Activated T-cell treated with anti-CD3 and anti-CD28 coated beads, Interleukin-2, amount 50 U/mL, for 24 hours (primary cell): ENCODE measurements around the gene TPCN1.
"Not testable (repeated sequence)": the region's sequence is repeated elsewhere in the genome, so short reads cannot be mapped to it uniquely, and the experiment has no call there.

ENCODE experiments used
- DNase-seq: peaks from one replicate; pipeline ENCODE4 v3.0.0-alpha.2; 2020
- H3K27ac Mint-ChIP-seq: 2 replicates; pipeline ENCODE4 v1.8.0; 2020; ENCODE audit warnings: mild to moderate bottlenecking, mixed read lengths
- H3K27me3 Mint-ChIP-seq: 2 replicates; pipeline ENCODE4 v1.8.0; 2020; ENCODE audit warnings: mixed read lengths
- H3K36me3 Mint-ChIP-seq: 2 replicates; pipeline ENCODE4 v1.8.0; 2020; ENCODE audit warnings: low read depth, mixed read lengths
- H3K4me1 Mint-ChIP-seq: 2 replicates; pipeline ENCODE4 v1.8.0; 2020; ENCODE audit warnings: low read depth, mixed read lengths
- H3K4me3 Mint-ChIP-seq: 2 replicates; pipeline ENCODE4 v1.8.0; 2020; ENCODE audit warnings: mild to moderate bottlenecking, moderate library complexity, mixed read lengths
- H3K9me3 Mint-ChIP-seq: 2 replicates; pipeline ENCODE4 v1.8.0; 2020; ENCODE audit warnings: mixed read lengths

The TPCN1 gene

DNA sequence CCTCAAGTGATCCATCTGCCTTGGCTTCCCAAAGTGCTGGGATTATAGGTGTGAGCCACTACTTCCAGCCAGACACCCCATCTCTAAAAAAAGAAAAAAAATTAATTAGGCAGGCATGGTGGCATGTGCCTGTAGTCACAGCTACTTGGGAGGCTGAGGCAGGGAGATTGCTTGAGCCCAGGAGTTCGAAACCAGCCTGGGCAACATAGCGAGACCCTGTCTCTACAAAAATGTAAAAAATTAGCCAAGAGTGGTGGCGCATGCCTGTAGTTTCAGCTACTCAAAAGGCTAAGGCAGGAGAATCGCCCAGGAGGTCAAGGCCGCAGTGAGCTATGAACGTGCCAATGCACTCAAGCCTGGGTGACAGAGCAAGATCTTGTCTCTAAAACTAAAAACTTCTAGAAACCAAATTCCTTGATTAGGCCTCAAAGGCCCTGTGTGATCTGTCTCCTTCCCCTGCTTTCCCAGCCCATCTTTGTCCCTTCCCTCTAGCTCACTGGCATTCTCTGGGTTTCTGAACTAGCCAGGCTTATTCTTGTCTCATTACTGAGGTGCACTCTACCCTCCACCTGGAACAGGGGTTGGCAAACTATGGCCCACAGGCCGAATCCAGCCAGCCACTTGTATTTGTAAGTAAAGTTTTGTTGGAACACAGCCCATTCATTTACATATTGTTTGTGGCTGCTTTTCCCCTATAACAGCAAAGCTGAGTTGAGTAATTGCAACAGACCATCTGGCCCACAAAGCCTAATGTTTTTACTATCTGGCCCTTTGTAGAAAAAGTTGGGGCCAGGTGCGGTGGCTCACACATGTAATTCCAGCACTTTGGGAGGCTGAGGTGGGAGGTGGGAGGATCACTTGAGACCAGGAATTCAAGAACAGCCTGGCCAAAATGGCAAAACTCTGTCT, 17.2 kb upstream of the TPCN1 start:
- Mint-ChIP-seq H3K4me3 (no peak overlapping the region), H3K27me3 (no peaks in the 10 kb centered on the region), H3K36me3 (no peaks in the 10 kb centered on the region), H3K27ac (peak overlapping the region; percentile 1), H3K4me1 (peaks cover 30% of the 10 kb centered on the region), H3K9me3 (no peaks in the 10 kb centered on the region)
- no peak for DNase-seq

DNA sequence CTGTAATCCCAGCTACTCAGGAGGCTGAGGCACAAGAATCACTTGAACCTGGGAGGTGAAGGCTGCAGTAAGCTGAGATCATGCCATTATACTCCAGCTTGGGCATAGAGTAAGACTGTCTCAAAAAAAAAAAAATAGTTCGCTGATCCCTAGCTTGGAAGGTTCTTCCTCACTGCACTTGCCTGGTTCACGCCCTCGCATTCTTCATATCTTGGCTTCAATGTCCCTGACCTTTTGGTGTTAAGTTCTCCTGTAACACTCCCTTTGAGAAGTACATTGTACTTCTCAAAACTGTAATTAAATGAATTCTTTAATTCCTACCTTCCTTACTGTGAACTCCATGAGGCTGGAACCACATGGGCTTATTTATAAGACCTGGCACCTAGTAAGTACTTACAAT, 16.5 kb upstream of the TPCN1 start:
- H3K9me3 Mint-ChIP-seq = no peaks in the 10 kb centered on the region
- H3K4me1 Mint-ChIP-seq = peaks cover 37% of the 10 kb centered on the region
- no peak for DNase-seq
- H3K4me3 Mint-ChIP-seq = no peak overlapping the region
- no peaks in the 10 kb centered on the region for H3K36me3 Mint-ChIP-seq
- H3K27ac Mint-ChIP-seq = no peak overlapping the region
- no peaks in the 10 kb centered on the region for H3K27me3 Mint-ChIP-seq

DNA sequence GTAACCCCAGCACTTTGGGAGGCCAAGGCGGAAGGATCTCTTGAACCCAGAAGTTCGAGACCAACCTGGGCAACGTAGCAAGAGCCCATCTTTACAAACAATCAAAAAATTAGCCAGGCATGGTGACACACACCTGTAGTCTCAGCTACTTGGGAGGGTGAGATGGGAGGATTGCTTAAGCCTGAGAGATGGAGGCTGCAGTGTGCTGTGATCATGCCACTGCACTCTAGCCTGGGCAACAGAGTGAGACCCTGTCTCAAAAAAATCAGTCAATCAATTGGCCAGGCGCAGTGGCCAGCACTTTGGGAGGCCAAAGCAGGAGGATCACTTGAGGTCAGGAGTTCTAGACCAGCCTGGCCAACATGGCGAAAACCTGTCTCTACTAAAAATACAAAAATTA, 14.5 kb upstream of the TPCN1 start:
- not testable (repeated sequence) for H3K9me3 Mint-ChIP-seq, DNase-seq, H3K4me3 Mint-ChIP-seq, H3K27ac Mint-ChIP-seq, H3K27me3 Mint-ChIP-seq, H3K36me3 Mint-ChIP-seq
- H3K4me1 Mint-ChIP-seq = peaks cover 54% of the 10 kb centered on the region

DNA sequence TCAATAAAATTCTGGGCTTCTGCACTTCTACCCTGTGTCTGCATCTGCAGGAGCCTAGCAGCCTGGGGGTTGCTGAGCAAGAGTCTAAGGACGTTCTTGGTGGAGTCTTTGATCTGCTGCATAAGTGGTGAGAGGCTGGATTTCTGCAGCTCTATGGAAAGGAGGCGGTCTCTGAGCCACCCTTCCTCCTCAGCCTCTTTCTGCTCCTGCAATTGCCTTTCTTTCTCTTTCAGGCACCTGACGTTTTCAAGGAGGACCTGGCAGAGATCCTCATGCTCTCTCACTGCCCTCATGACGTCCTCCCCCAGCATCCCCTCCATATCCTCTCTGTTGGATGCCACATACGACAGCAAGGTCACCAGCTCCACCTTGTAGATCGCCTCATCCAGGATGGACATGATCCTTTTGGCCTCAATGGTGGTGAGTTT, 13.6 kb upstream of the TPCN1 start:
- DNase-seq = no peak
- Mint-ChIP-seq H3K36me3 (no peaks in the 10 kb centered on the region), H3K27ac (peak overlapping the region; percentile 94), H3K4me3 (no peak overlapping the region), H3K9me3 (no peaks in the 10 kb centered on the region), H3K4me1 (peaks cover 54% of the 10 kb centered on the region), H3K27me3 (no peaks in the 10 kb centered on the region)

DNA sequence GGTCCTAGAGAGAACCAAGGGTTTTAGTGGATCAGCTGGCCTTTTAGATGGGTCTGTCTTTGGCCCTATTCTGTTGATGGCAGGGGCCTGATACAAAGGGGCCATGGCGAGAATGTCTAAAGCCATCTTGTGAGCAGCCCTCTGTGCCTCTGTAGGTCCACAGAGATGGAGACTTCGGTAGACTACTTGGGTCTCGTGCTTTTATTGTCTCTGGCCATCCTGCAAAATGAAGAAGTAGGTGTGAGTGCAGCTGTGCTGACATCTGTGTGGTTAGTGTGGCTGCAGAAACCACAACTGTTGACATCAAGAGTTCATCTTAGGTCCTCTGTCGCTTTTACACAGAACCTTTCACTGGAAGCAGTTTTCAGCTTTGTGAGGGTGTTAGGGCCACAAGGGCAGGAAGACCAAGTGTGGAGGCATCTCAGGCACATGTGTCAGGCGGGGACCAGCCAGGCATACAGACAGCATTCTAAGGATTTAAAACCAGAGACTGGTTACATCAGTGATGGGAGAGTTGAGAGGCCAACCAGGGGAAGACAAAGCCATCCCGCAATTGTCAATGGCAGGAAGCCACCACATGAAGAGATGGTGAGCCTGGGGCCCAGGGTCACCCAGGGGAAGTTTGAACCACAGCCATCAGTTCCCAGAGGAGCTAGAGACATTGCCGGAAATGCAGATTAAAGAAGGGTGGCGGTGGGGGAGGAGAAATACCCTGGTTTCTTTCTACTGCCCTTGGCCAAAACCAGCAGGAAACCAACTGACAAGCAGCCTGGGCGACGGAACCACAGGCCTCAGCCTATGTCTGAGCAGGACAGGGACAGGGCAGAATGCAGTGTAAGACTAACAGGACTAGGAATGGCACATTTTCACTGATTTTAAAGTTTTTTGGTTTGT, 13.0 kb upstream of the TPCN1 start:
- peak; percentile 62 for DNase-seq
- no peaks in the 10 kb centered on the region for H3K36me3 Mint-ChIP-seq
- H3K27me3 Mint-ChIP-seq = no peaks in the 10 kb centered on the region
- peaks cover 54% of the 10 kb centered on the region for H3K4me1 Mint-ChIP-seq
- H3K9me3 Mint-ChIP-seq = no peaks in the 10 kb centered on the region
- H3K4me3 Mint-ChIP-seq = peak overlapping the region; percentile 71
- peak overlapping the region; percentile 94 for H3K27ac Mint-ChIP-seq

DNA sequence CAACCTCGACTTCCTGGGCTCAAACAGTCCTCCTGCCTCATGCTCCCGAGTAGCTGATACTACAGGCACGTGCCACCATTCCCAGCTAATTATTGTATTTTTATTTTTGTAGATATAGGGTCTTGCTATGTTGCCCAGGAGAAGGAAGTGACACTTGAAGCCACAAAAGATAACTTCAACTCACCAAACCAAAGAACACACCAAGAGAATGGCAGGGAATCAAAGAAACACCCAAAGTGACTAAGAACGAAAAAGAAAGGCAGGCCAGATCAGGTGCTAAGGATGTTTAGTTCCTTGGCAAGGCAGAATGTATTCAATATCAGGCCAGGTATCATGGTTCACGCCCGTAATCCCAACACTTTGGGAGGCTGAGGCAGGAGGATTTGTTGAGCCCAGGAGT, 10.1 kb upstream of the TPCN1 start:
- H3K27ac Mint-ChIP-seq = peak overlapping the region; percentile 13
- no peak overlapping the region for H3K4me3 Mint-ChIP-seq
- peaks cover 65% of the 10 kb centered on the region for H3K4me1 Mint-ChIP-seq
- DNase-seq = no peak
- H3K27me3 Mint-ChIP-seq = no peaks in the 10 kb centered on the region
- H3K9me3 Mint-ChIP-seq = no peaks in the 10 kb centered on the region
- H3K36me3 Mint-ChIP-seq = no peaks in the 10 kb centered on the region

DNA sequence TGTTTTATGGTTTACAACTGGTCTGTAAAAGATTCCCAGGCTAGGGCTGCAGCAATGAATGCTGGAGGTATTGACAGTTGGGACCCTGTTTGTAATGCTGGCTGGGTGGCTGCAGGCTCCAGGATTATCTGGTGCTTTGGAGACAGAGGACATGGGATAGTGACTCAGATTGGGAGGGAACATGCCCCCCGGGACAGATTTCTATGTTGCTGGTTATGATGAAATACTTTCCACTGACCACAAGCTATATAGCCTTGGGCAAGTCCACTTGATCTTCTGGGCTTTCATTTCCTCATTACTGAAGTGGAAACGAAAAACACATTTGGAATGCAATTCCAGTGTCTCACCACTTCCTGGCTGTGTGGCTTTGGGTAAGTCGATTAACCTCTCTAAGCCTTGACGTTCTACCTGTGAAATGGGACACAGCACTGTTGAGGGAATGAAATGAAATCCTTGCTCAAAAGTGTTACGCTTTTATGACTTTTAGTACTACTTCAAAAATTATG, 6.3 kb upstream of the TPCN1 start:
- no peaks in the 10 kb centered on the region for H3K36me3 Mint-ChIP-seq
- H3K9me3 Mint-ChIP-seq = no peaks in the 10 kb centered on the region
- H3K4me1 Mint-ChIP-seq = peaks cover 42% of the 10 kb centered on the region
- H3K4me3 Mint-ChIP-seq = no peak overlapping the region
- H3K27me3 Mint-ChIP-seq = no peaks in the 10 kb centered on the region
- H3K27ac Mint-ChIP-seq = peak overlapping the region; percentile 48
- no peak for DNase-seq

DNA sequence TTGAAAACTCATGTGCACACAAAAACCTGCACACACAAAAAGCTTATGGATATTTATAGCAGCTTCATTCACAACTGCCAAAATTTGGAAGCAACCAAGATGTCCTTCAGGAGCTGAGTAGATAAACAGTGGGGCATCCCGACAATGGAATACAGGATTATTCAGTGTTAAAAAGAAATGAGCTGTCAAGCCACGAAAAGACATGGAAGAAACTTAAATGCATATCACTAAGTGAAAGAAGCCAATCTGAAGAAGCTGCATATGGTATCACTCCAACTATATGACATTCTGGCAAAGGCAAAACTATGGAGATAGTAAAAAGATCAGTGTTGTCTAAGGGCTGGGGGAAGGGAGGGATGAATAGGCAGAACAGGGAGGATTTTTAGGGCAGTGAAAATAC, 5.2 kb upstream of the TPCN1 start:
- no peak overlapping the region for H3K27ac Mint-ChIP-seq
- DNase-seq = no peak
- H3K9me3 Mint-ChIP-seq = no peaks in the 10 kb centered on the region
- H3K4me3 Mint-ChIP-seq = no peak overlapping the region
- H3K27me3 Mint-ChIP-seq = no peaks in the 10 kb centered on the region
- peaks cover 1% of the 10 kb centered on the region for H3K36me3 Mint-ChIP-seq
- peaks cover 40% of the 10 kb centered on the region for H3K4me1 Mint-ChIP-seq

DNA sequence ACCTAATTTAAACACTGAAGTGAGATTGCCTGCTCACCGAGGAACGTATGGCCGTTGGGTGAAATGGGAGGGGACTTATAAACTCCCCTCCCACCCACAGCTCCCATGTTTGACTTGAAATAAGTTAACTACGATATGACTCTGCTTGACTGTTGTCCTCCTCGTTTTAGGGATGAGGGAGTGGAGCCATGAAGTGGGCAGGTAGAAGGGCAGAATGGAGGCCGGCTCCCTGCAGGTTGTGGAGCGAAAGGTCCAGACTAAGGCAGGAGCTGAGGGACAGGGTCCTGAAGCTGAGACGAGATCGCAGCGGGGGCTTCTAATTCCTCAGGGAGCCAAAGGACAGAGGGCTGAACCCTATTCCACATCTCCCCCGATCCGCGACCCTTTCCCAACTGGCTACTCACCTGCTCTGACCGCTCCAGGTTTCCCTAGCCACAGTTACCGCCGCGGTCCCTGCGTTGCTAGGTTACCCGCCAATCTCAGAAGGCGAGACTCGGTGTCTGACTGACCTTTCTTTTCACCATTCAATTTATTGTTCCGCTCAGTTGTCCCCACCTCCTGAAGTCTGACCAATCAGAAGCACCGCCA, 577 bp upstream of the TPCN1 start:
- H3K4me1 Mint-ChIP-seq = peaks cover 43% of the 10 kb centered on the region
- H3K4me3 Mint-ChIP-seq = peak overlapping the region; percentile 88
- peak overlapping the region; percentile 94 for H3K27ac Mint-ChIP-seq
- no peaks in the 10 kb centered on the region for H3K9me3 Mint-ChIP-seq
- H3K27me3 Mint-ChIP-seq = no peaks in the 10 kb centered on the region
- peaks cover 6% of the 10 kb centered on the region for H3K36me3 Mint-ChIP-seq
- no peak for DNase-seq

DNA sequence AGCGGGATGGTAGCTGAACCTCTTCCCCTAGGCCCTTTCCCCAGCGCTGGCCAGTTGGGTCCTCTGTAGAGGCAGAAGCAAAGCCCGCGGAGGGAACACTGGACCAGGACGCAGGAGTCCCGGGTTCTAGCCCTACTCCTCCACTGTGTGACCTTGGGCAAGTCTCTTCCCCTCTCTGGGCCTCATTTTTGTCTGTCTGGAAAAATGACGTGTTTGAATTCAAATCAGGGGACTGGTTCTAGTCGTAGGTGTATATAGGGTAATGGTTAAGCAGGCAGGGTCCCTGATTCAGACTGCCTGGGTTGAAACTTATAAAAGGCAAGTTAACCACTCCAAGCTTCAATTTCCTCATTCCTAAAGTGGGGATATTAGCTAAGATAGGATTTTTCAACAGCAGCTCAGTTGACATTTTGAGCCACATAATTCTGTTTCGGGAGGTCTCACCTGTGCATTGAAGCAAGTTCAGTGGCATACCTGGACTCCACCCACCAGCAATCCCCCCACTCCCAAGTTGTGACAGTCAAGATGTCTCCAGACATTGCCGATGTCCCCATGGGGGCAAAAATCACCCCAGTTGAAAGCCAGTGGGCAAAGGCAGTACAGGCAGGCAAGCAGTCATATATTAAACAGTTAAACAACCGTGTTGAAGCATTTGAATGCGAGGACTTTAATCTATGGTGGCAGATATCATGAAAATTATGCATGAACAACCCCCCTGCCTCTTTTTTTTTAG, 899 bp downstream of the TPCN1 start:
- H3K27me3 Mint-ChIP-seq = no peaks in the 10 kb centered on the region
- H3K27ac Mint-ChIP-seq = peak overlapping the region; percentile 94
- no peaks in the 10 kb centered on the region for H3K9me3 Mint-ChIP-seq
- H3K4me3 Mint-ChIP-seq = peak overlapping the region; percentile 88
- DNase-seq = peak; percentile 66
- peaks cover 11% of the 10 kb centered on the region for H3K36me3 Mint-ChIP-seq
- H3K4me1 Mint-ChIP-seq = peaks cover 36% of the 10 kb centered on the region

DNA sequence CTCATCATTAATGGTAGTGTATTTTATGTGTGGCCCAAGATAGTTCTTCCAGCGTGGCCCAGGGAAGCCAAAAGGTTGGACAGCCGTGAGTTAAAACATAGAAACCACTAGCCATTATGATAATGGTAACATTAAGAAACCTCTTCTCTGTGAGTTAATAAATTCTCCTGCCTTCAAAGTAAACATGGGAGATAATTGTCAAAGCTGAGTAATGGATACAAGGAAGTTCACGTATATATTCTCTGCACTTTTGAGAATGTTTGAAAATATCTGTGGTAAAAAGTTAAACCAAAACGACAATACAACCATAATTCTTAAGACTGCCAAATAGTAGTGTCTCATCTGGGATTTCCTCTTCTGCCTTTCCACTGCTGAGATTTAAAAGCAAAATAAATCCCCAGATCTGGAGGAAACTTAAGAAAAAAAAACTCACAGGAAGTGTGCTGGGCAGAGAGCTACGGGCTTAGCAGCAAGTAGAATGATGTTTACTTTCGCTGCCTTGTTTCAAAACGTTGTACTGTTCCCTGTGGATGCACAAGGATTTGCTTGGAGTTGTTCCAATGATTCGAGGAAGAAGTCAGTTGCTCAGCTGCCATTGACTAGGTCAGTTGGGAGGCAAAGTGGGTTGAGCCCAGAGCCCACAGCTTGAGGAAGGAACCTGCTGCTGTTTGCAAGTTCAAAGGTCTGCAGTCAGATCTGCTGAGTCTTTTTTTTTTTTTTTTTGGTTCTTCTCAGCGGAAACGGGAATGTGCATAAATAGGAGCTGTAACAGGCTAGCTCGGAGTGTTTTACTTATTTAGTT, 1.7 kb downstream of the TPCN1 start:
- H3K27me3 Mint-ChIP-seq = no peaks in the 10 kb centered on the region
- no peak for DNase-seq
- H3K4me1 Mint-ChIP-seq = peaks cover 29% of the 10 kb centered on the region

DNA sequence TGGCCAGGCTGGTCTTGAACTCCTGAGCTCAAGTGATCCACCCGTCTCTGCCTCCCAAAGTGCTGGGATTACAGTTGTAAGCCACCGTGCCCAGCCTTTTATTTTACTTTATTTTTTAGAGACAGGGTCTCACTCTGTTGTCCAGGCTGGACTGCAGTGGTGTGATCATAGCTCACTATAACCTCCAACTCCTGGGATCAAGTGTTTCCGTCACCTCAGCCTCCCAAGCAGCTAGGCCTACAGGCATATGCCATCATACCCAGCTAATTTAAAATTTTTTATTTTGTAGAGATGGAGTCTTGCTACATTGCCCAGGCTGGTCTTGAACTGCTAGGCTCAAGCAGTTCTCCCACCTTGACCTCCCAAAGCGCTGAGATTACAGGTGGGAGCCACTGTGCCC, 3.7 kb downstream of the TPCN1 start:
- Mint-ChIP-seq H3K9me3 (no peaks in the 10 kb centered on the region), H3K27me3 (no peaks in the 10 kb centered on the region), H3K4me1 (peaks cover 47% of the 10 kb centered on the region), H3K27ac (no peak overlapping the region), H3K36me3 (peaks cover 38% of the 10 kb centered on the region), H3K4me3 (no peak overlapping the region)
- no peak for DNase-seq

More for the DNA sequence above, 1.7 kb downstream of the TPCN1 start:
- Mint-ChIP-seq H3K4me3 (peak overlapping the region; percentile 88), H3K9me3 (no peaks in the 10 kb centered on the region), H3K27ac (peak overlapping the region; percentile 94), H3K36me3 (peaks cover 19% of the 10 kb centered on the region)
